ENCODE data around the gene SLC35C1.

SLC35C1 gene

GRCh38 chr11:45846974-45847910 lies 42.3 kb downstream of the SLC35C1 start, which contains the start of gene CRY2:
CRY2 (plus strand) TSS chr11:45847475; CDS start chr11:45847491, 16 bp downstream.
- peak; percentile 98 for DNase-seq (ENCODE audit: low spot score)

- peak; percentile 79 for DNase-seq (ENCODE audit: low spot score)
Measured at GRCh38 chr11:45847911-45848316, 43.0 kb downstream of the SLC35C1 start.

GRCh38 chr11:45848654-45849081 lies 43.7 kb downstream of the SLC35C1 start:
- DNase-seq (ENCODE audit: low spot score): no peak

GRCh38 chr11:45850446-45850845 lies 45.5 kb downstream of the SLC35C1 start:
- DNase-seq (ENCODE audit: low spot score): no peak

GRCh38 chr11:45851228-45851627 lies 46.3 kb downstream of the SLC35C1 start:
- DNase-seq (ENCODE audit: low spot score): no peak

- DNase-seq (ENCODE audit: low spot score): peak; percentile 16
Measured at GRCh38 chr11:45852018-45852711, 47.2 kb downstream of the SLC35C1 start.

- peak; percentile 20 for DNase-seq (ENCODE audit: low spot score)
Measured at GRCh38 chr11:45852712-45853101, 47.8 kb downstream of the SLC35C1 start.

GRCh38 chr11:45853332-45854219 lies 48.6 kb downstream of the SLC35C1 start:
- no peak for DNase-seq (ENCODE audit: low spot score)

- DNase-seq (ENCODE audit: low spot score): no peak
Measured at GRCh38 chr11:45855308-45855707, 50.4 kb downstream of the SLC35C1 start.

- DNase-seq (ENCODE audit: low spot score): no peak
Measured at GRCh38 chr11:45856044-45856468, 51.1 kb downstream of the SLC35C1 start.

GRCh38 chr11:45857961-45858474 lies 53.1 kb downstream of the SLC35C1 start:
- no peak for DNase-seq (ENCODE audit: low spot score)

- DNase-seq (ENCODE audit: low spot score): no peak
Measured at GRCh38 chr11:45858751-45859398, 53.9 kb downstream of the SLC35C1 start.

GRCh38 chr11:45859661-45860140 lies 54.8 kb downstream of the SLC35C1 start:
- DNase-seq (ENCODE audit: low spot score): no peak

GRCh38 chr11:45860348-45860747 lies 55.4 kb downstream of the SLC35C1 start:
- no peak for DNase-seq (ENCODE audit: low spot score)

GRCh38 chr11:45860764-45861510 lies 56.0 kb downstream of the SLC35C1 start:
- no peak for DNase-seq (ENCODE audit: low spot score)
